Jurkat, Clone E6-1 (cell line): ENCODE data around the gene SALL4.
A peak's percentile ranks its signal among the peaks of the same experiment; 100 is the strongest.
"Not testable (repeated sequence)": the region's sequence is repeated elsewhere in the genome, so short reads cannot be mapped to it uniquely, and the experiment has no call there.

ENCODE experiments used
- DNase-seq: peaks from one replicate; pipeline ENCODE4 v3.0.0-alpha.2; 2011; ENCODE audit warnings: low read depth, low spot score
- H3K4me3 ChIP-seq: 2 replicates; pipeline ENCODE4 v1.5.1; 2011; ENCODE audit warnings: mild to moderate bottlenecking, low read length, control low read depth, moderate library complexity

SALL4 gene

GRCh38 chr20:51768759-51769517 lies 33.4 kb downstream of the SALL4 start:
- no peak for DNase-seq
- no peak overlapping the region for H3K4me3 ChIP-seq

- H3K4me3 ChIP-seq = peak within 1 kb of the TSS; percentile 27
Measured at GRCh38 chr20:51767867-51768758, 34.2 kb downstream of the SALL4 start, which contains the start of gene ATP9A. Gene ATP9A (minus strand): TSS chr20:51768390. CDS start chr20:51768369, 21 bp downstream.

GRCh38 chr20:51766994-51767866 lies 35.1 kb downstream of the SALL4 start:
- peak overlapping the region; percentile 37 for H3K4me3 ChIP-seq
- no peak for DNase-seq

More at GRCh38 chr20:51767867-51768758, 34.2 kb downstream of the SALL4 start, which contains the start of gene ATP9A:
- DNase-seq = no peak

- DNase-seq = not testable (repeated sequence)
Measured at GRCh38 chr20:51765381-51765780, 36.9 kb downstream of the SALL4 start.

GRCh38 chr20:51763965-51764602 lies 38.2 kb downstream of the SALL4 start:
- no peak overlapping the region for H3K4me3 ChIP-seq
- DNase-seq = no peak

More at GRCh38 chr20:51765381-51765780, 36.9 kb downstream of the SALL4 start:
- H3K4me3 ChIP-seq = not testable (repeated sequence)

GRCh38 chr20:51760905-51761546 lies 41.3 kb downstream of the SALL4 start:
- H3K4me3 ChIP-seq = no peak overlapping the region
- no peak for DNase-seq

- H3K4me3 ChIP-seq = no peak overlapping the region
- no peak for DNase-seq
Measured at GRCh38 chr20:51759769-51760510, 42.4 kb downstream of the SALL4 start.

- H3K4me3 ChIP-seq = no peak overlapping the region
- no peak for DNase-seq
Measured at GRCh38 chr20:51758978-51759544, 43.3 kb downstream of the SALL4 start.

- no peak overlapping the region for H3K4me3 ChIP-seq
- no peak for DNase-seq
Measured at GRCh38 chr20:51757226-51757625, 45.1 kb downstream of the SALL4 start.

GRCh38 chr20:51756653-51757052 lies 45.7 kb downstream of the SALL4 start:
- no peak for DNase-seq
- no peak overlapping the region for H3K4me3 ChIP-seq

GRCh38 chr20:51753220-51753619 lies 49.1 kb downstream of the SALL4 start:
- not testable (repeated sequence) for H3K4me3 ChIP-seq, DNase-seq

GRCh38 chr20:51752343-51752951 lies 49.9 kb downstream of the SALL4 start:
- DNase-seq = no peak
- H3K4me3 ChIP-seq = no peak overlapping the region

GRCh38 chr20:51750770-51751388 lies 51.4 kb downstream of the SALL4 start:
- no peak overlapping the region for H3K4me3 ChIP-seq
- no peak for DNase-seq

- no peak for DNase-seq
Measured at GRCh38 chr20:51750037-51750769, 52.1 kb downstream of the SALL4 start.

GRCh38 chr20:51749674-51750036 lies 52.7 kb downstream of the SALL4 start:
- DNase-seq = no peak
- H3K4me3 ChIP-seq = no peak overlapping the region

More at GRCh38 chr20:51750037-51750769, 52.1 kb downstream of the SALL4 start:
- no peak overlapping the region for H3K4me3 ChIP-seq
